SK-N-MC (cell line): ENCODE data around the gene RSPRY1.

Experiments used
- EZH2 ChIP-seq: fragments of 200-600 bp; sonication (generic); IDR thresholded peaks from one replicate; pipeline ENCODE4 v1.6.1; 2017; ENCODE audit warnings: antibody characterized with exemption
- POLR2AphosphoS5 ChIP-seq: IDR thresholded peaks from 2 replicates; pipeline ENCODE4 v1.6.1; 2012; ENCODE audit warnings: mild to moderate bottlenecking, low read depth, low read length, borderline replicate concordance

DNA sequence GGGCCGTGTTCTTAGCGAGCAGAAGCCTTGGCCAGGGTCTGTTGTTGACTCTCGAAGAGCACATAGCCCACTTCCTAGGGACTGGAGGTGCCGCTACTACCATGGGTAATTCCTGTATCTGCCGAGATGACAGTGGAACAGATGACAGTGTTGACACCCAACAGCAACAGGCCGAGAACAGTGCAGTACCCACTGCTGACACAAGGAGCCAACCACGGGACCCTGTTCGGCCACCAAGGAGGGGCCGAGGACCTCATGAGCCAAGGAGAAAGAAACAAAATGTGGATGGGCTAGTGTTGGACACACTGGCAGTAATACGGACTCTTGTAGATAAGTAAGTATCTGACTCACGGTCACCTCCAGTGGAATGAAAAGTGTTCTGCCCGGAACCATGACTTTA, 18.5 kb downstream of the RSPRY1 start:
- TF ChIP-seq EZH2 (no peak), POLR2AphosphoS5 (no peak)
